Fibroblast of villous mesenchyme (primary cell): ENCODE results near the gene LRFN2. TPM values are rescaled to one million over a fixed set of nuclear protein-coding genes. Genes with fewer than 3 reads are reported as not detected.

ENCODE experiments used
- DNase-seq: peaks from one replicate; pipeline ENCODE4 v3.0.0-alpha.2; 2010; ENCODE audit warnings: low read depth
- H3K4me3 ChIP-seq: 2 replicates; pipeline ENCODE4 v1.5.1; 2011; ENCODE audit warnings: low read depth, mild to moderate bottlenecking, low read length
- total RNA-seq: library from RNA; depleted of rRNA; stranded (reverse); fragments of >200 nt; gene quantifications from 2 replicates; pipeline ENCODE4 v1.2.3, GENCODE V29; 2012
- TF ChIP-seq, protein P1 (sequence below): IDR thresholded peaks from 2 replicates; pipeline ENCODE4 v1.5.1; 2012; ENCODE audit warnings: low read depth, mild to moderate bottlenecking, low read length; ENCODE audit not compliant: insufficient read depth

The LRFN2 gene
- total RNA-seq, 1 donor = not detected

DNA sequence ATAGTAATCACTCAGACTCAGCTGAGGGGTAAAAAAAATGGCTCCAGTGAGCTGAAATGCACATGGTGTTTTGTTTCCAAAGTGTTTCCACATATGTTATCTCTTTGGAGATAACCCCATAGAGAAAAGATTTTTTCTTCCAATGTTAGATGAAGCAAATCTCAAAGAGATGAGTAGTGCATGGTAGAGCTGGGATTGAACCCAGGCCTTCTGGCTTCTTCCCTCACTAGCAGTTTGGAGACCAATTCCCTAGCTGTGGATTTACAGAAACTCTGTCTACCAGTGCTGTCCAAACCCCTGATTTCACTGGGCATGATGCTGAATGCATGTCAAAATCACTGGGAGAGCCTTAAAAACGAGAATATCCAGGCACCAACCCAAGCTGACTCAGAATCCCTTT, 165.1 kb downstream of the LRFN2 start:
- no peak for DNase-seq
- no peak overlapping the region for H3K4me3 ChIP-seq
- TF ChIP-seq, protein P1, sequence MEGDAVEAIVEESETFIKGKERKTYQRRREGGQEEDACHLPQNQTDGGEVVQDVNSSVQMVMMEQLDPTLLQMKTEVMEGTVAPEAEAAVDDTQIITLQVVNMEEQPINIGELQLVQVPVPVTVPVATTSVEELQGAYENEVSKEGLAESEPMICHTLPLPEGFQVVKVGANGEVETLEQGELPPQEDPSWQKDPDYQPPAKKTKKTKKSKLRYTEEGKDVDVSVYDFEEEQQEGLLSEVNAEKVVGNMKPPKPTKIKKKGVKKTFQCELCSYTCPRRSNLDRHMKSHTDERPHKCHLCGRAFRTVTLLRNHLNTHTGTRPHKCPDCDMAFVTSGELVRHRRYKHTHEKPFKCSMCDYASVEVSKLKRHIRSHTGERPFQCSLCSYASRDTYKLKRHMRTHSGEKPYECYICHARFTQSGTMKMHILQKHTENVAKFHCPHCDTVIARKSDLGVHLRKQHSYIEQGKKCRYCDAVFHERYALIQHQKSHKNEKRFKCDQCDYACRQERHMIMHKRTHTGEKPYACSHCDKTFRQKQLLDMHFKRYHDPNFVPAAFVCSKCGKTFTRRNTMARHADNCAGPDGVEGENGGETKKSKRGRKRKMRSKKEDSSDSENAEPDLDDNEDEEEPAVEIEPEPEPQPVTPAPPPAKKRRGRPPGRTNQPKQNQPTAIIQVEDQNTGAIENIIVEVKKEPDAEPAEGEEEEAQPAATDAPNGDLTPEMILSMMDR = no peak

DNA sequence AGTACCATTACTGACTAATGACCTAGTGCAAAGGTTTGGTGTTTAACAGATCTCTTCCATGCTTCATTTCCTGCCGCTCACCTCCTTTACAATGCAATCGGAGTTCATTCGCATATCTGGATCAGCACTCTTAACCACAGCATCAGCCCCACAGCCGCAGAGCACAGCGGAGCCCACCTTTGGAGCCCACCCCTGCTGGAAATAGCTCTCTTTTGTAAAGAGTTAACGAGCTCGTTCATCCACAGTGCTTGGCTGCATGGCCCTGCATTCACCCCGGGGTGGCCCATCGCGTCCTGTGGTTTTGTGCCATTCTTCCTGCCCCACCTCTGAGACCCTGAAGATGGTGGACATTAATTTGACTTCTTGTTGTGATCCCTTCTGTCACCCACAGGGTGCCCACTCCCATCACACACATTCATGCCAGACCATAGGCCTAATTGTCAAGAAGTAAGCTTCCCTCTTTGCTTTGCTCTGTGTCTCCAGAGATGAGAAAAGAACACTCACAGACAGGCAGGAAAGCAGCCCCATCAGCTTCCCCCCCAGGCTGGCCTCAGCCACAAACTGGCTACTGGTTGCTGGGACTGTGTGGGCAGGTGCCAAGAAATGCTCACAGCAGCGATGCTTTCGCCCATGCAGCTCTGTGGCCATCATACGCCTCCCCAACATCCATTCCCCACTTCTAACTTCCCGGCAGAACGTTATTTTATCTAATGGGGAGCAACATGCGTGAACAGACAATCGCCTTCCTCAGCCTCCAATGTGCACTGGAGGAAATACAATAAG, 167.0 kb downstream of the LRFN2 start:
- TF ChIP-seq, protein P1 = no peak
- no peak overlapping the region for H3K4me3 ChIP-seq
- no peak for DNase-seq

DNA sequence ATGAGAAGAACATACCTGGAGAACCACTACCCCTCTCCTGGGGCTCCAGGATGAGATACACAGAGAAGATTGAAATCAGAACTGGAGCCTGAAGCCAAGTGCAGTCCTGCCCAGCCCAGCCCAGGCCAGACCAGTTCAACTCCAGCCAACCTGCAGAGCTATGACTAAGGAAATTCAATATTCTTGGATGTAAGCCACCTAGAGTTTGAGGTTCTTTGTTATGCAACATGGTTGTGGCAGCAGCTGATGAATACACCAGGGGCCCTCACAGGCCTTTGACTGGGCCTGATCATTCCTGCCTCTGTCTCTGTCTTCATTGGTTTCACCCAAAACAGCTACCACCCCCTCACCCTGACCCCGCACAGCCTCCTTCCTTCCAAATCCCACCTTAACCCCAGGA, 167.8 kb downstream of the LRFN2 start:
- TF ChIP-seq, protein P1 = no peak

DNA sequence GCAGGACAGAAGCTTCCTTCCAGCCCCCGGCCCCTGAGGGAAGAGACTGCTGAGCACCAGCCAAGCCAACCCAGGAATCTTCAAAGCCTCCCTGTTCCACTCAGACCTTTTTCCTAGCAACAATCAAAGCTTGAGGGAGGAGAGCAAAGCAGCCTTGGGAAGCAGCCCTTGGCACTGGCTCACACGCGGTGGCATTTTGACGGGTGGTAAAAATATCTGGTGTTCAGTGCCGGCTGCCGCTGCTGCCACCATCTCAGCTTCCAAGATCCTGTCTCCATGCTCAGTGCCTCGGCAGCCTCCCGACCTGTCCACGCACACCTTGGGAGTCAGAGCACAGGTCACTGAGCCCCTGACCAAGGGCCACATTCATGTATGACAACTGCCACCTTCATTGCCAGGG, 170.1 kb downstream of the LRFN2 start:
- TF ChIP-seq, protein P1 = no peak
- H3K4me3 ChIP-seq = no peak overlapping the region

More for the DNA sequence above, 167.8 kb downstream of the LRFN2 start:
- H3K4me3 ChIP-seq = no peak overlapping the region
- no peak for DNase-seq

DNA sequence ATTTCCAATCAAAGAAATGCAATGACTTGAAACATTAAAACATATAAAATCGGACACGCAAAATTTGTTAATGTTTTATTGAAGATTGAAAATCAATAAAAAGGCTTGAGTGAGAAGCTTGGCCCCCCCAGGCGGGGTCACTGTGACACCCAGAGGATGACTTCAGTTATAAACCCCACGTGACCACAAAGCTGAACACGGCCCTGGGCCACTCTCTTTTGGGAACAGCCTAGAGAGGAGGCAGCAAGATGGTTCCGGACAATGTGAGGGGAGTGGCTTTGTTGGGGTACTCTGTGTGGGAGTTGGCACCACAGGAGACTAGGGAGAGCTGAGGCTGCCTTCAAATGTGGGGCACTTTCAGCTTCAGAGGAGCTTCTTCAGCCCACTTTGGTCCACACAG, 172.5 kb downstream of the LRFN2 start:
- DNase-seq = no peak

More for the DNA sequence above, 170.1 kb downstream of the LRFN2 start:
- no peak for DNase-seq

DNA sequence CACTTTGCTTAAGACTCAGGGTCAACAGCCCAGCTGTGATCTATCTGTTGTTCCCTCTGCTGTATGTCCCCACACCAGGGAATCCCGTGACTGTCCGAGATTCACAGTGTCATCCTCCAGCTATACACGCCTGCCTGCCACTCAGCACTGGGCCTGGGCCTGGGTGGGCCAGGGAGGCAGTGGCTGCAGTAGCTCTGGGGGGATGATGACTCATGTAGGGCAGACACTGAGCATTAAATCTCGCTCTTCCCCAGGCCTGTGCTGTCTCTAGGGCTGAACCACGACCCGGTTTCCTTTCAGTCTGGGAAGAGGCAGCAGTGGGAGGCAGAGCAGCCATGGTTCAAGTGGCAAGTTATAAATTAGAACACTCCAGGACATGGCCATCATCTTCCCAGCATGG, 173.9 kb downstream of the LRFN2 start:
- no peak overlapping the region for H3K4me3 ChIP-seq
- TF ChIP-seq, protein P1 = no peak
- DNase-seq = no peak

More for the DNA sequence above, 172.5 kb downstream of the LRFN2 start:
- H3K4me3 ChIP-seq = no peak overlapping the region
- TF ChIP-seq, protein P1 = no peak
